SK-N-SH (cell line): Measurements from ENCODE around the gene ATP8A1.

ENCODE experiments used
- FOSL2 ChIP-seq: IDR thresholded peaks from 2 replicates; pipeline ENCODE4 v1.4.0; 2012; ENCODE audit warnings: low read depth, mild to moderate bottlenecking, moderate library complexity, borderline replicate concordance
- POLR2AphosphoS5 ChIP-seq: IDR thresholded peaks from 2 replicates; pipeline ENCODE4 v1.6.1; 2012; ENCODE audit warnings: low read depth, low read length
- SMC3 ChIP-seq: IDR thresholded peaks from 2 replicates; pipeline ENCODE4 v1.6.1; 2012; ENCODE audit warnings: low read depth, low read length, improper control_type of control experiment
- TAF1 ChIP-seq: IDR thresholded peaks from 2 replicates; pipeline ENCODE4 v1.6.1; 2012; ENCODE audit warnings: low read depth, mild to moderate bottlenecking, low read length, moderate library complexity, borderline replicate concordance
- TF ChIP-seq, protein P1 (sequence below): fragments of 200-600 bp; sonication (generic); IDR thresholded peaks from 2 replicates; pipeline ENCODE4 v1.6.1; 2017; ENCODE audit warnings: antibody characterized with exemption, mild to moderate bottlenecking, moderate library complexity

DNA sequence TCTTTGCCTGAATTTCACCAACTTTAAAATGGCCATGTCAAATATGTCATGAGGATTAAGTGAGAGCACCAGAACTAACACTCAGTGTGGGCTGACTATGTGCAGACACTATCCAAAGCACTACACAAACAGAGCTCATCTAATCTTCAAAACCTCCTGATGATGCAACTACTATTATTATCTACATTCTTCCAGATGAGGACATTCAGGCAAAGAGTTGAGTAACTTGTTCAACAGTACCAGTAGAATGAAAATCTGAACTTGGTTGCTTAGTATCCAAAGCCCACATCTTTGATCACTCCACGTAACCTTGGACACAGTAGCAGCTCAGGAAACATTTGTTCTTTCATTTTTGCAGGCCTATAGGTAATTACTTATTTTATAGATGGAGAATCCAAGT, 90.1 kb downstream of the ATP8A1 start:
- TF ChIP-seq, protein P1, sequence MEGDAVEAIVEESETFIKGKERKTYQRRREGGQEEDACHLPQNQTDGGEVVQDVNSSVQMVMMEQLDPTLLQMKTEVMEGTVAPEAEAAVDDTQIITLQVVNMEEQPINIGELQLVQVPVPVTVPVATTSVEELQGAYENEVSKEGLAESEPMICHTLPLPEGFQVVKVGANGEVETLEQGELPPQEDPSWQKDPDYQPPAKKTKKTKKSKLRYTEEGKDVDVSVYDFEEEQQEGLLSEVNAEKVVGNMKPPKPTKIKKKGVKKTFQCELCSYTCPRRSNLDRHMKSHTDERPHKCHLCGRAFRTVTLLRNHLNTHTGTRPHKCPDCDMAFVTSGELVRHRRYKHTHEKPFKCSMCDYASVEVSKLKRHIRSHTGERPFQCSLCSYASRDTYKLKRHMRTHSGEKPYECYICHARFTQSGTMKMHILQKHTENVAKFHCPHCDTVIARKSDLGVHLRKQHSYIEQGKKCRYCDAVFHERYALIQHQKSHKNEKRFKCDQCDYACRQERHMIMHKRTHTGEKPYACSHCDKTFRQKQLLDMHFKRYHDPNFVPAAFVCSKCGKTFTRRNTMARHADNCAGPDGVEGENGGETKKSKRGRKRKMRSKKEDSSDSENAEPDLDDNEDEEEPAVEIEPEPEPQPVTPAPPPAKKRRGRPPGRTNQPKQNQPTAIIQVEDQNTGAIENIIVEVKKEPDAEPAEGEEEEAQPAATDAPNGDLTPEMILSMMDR: no peak
- TF ChIP-seq SMC3 (no peak), FOSL2 (no peak), TAF1 (no peak), POLR2AphosphoS5 (no peak)
